GM23248 (cell line): ENCODE results near the gene ADGRD2.

ENCODE experiments used
- EZH2 ChIP-seq: fragments of 200-600 bp; sonication (generic); IDR thresholded peaks from 2 replicates; pipeline ENCODE4 v1.6.1; 2018; ENCODE audit warnings: antibody characterized with exemption, mild to moderate bottlenecking; ENCODE audit not compliant: insufficient read depth, poor library complexity, severe bottlenecking
- EZH2phosphoT487 ChIP-seq: fragments of 200-600 bp; sonication (generic); IDR thresholded peaks from 2 replicates; pipeline ENCODE4 v1.6.1; 2018; ENCODE audit warnings: antibody characterized with exemption, moderate library complexity, mild to moderate bottlenecking, low read depth; ENCODE audit not compliant: insufficient read depth

DNA sequence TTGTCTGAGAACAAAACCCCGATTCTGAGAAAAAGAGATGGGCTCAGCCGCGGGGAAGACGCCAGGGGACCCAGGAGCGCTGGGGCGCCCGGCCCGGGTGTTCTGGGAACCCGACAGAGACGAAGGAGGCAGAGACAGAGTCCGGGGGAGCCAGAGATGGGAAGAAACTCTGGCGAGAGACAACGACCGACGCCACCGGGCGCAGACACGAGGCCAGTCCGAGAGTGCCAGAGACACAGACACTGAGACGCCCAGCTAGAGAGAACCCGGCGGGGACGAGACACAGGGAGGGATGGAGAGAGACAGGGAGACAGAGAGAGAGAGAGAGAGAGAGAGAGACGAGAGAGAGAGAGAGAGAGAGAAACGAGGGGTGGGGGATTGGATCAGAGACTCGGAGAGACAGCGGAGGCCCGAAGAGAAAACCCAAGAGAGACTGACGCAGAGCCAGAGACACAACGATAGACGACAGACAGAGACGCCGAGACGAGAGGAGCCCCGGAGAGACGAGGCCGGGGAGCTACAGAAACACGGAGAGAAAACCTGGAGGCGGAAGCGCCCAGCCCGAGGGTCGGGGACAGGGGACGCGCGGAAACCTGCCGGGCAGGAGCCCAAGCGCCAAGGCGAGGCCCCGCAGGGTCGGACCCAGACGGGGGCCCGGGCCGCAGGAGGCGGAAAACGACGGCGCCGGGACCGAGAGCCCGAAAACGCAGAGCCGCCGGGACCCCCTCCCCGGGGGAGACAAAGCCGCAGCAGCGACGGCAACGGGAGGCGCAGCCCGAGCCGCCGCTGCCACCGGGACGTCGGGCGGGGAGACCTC lies 53.7 kb downstream of the ADGRD2 start:
- TF ChIP-seq EZH2 (peak; percentile 100), EZH2phosphoT487 (peak; percentile 92; the same call in 1 of the 2 replicates)
